Sigmoid colon (tissue), 7 donors: ENCODE measurements around the gene UBE2Q2. TPM values are rescaled to one million over a fixed set of nuclear protein-coding genes. Genes with fewer than 3 reads are reported as not detected.
"Not testable (repeated sequence)": the region's sequence is repeated elsewhere in the genome, so short reads cannot be mapped to it uniquely, and the experiment has no call there.

Experiments
- DNase-seq: peaks from one replicate; pipeline ENCODE4 v3.0.0-alpha.2; 2019
- H3K27ac ChIP-seq, 4 donors: fragments of 200-600 bp; sonication (generic); one replicate each; pipeline ENCODE4 v1.5.1; 2016 to 2019; ENCODE audit warnings: mild to moderate bottlenecking in 1 of 4
- H3K27me3 ChIP-seq, 3 donors: fragments of 200-600 bp; sonication (generic); one replicate each; pipeline ENCODE4 v1.5.1; 2019; ENCODE audit warnings: mild to moderate bottlenecking in 1 of 3
- H3K36me3 ChIP-seq, 4 donors: fragments of 200-600 bp; sonication (generic); one replicate each; pipeline ENCODE4 v1.5.1; 2016 to 2019
- H3K4me1 ChIP-seq, 4 donors: fragments of 200-600 bp; sonication (generic); one replicate each; pipeline ENCODE4 v1.5.1; 2017 to 2019
- H3K4me3 ChIP-seq, 4 donors: fragments of 200-600 bp; sonication (generic); one replicate each; pipeline ENCODE4 v1.5.1; 2017 to 2019; ENCODE audit warnings: mild to moderate bottlenecking in 2 of 4, moderate library complexity in 1 of 4
- H3K9me3 ChIP-seq, 4 donors: fragments of 200-600 bp in 3 of 4; sonication (generic) in 3 of 4; one replicate each; pipeline versions ENCODE4 v1.5.1 to v1.6.1; 2013 to 2019
- EP300 ChIP-seq, 4 donors: sonication (generic); formaldehyde crosslinking; IDR thresholded peaks; one replicate each; pipeline ENCODE4 v1.6.1; 2017; ENCODE audit warnings: antibody characterized with exemption in 4 of 4
- POLR2A ChIP-seq, 2 donors: fragments of 450-650 bp; IDR thresholded peaks; one replicate each; pipeline ENCODE4 v1.6.1; 2016; ENCODE audit warnings: antibody characterized with exemption in 2 of 2, mild to moderate bottlenecking in 2 of 2, moderate library complexity in 2 of 2
- POLR2AphosphoS5 ChIP-seq, 4 donors: sonication (generic); formaldehyde crosslinking; IDR thresholded peaks; one replicate each; pipeline ENCODE4 v1.6.1; 2017; ENCODE audit warnings: antibody characterized with exemption in 4 of 4
- WGBS, 2 donors: extraction: QIAGEN DNeasy Blood & Tissue Kit; methylation state at CpG; one replicate each; pipeline ENCODE4 v1.1.7; 2013; 5-methylcytosine and 5-hydroxymethylcytosine counted together
- intact Hi-C: fragments of 100-400 bp; cut with DNase I; formaldehyde crosslinking; loops from one replicate; pipeline ENCODE4 v1.15.1; 2023
- polyA plus RNA-seq, 3 donors: library from polyadenylated mRNA; stranded (reverse); fragments of 200-250 nt; gene quantifications; one replicate each; pipeline ENCODE4 v1.2.3, GENCODE V29; 2013
- total RNA-seq, 4 donors: library from RNA; depleted of rRNA; stranded (reverse); fragments of >200 nt; gene quantifications; one replicate each; pipeline ENCODE4 v1.1.0, GENCODE V29; 2016
- TF ChIP-seq, protein P1 (sequence below), 4 experiments: fragments of 450-650 bp in 3 of 4; fragments of 200-600 bp in 1 of 4; IDR thresholded peaks; one replicate each; pipeline ENCODE4 v1.5.1; 2016 to 2019; ENCODE audit warnings: antibody characterized with exemption in 4 of 4, mild to moderate bottlenecking in 3 of 4, moderate library complexity in 2 of 4
- donor health status: healthy with polysubstance abuse.
- donor health status: Bipolar disorder and iron deficiency.
- donor health status: healthy.

Gene UBE2Q2
- total and polyA plus RNA-seq, 7 donors: 16.9 to 101 (median 69.5) TPM

DNA sequence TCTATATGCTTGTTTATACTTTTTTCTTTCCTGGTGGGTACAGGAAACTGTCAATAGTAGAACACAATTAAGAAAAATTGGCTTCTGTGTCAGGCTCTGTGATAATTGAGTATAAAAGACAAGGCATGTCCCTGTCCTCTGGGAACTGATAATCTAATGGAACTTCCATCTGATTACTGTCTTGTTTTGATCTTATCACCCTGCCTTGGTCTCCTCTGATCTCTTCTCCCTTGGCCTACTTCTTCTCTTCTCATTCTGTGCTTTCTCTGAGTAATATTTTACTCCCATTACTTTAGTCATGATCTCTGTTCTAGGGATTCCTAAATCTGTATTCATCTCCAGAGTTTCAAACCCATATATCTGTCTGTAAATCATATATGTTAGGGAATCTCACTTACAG lies 14.6 kb downstream of the UBE2Q2 start:
- H3K36me3 ChIP-seq: peaks cover 0 to 29% (median 5%) of the 10 kb centered on the region in 4 donors
- H3K27me3 ChIP-seq: no peaks in the 10 kb centered on the region
- H3K4me1 ChIP-seq: peaks cover 0 to 15% (median 1%) of the 10 kb centered on the region in 4 donors
- intact Hi-C loops: no loop called here
- H3K4me3 ChIP-seq: no peak overlapping the region
- TF ChIP-seq POLR2AphosphoS5 (IDR thresholded peaks at IDR 0.05): no peak
- H3K27ac ChIP-seq: no peak overlapping the region
- H3K9me3 ChIP-seq: no peaks in the 10 kb centered on the region
- no peak for DNase-seq

- intact Hi-C loops: no loop called here
- no peak for DNase-seq
- WGBS, 2 donors: 92 to 93% methylated on average over 6 of the region's 6 CpGs
Measured at GRCh38 chr15:75861750-75862402, 18.6 kb downstream of the UBE2Q2 start.

GRCh38 chr15:75862796-75863195 lies 19.5 kb downstream of the UBE2Q2 start:
- Histone ChIP-seq H3K4me3 (no peak overlapping the region), H3K4me1 (peaks cover 0 to 11% (median 4%) of the 10 kb centered on the region in 4 donors), H3K27me3 (no peaks in the 10 kb centered on the region), H3K27ac (no peak overlapping the region), H3K9me3 (no peaks in the 10 kb centered on the region), H3K36me3 (peaks cover 0 to 26% (median 1%) of the 10 kb centered on the region in 4 donors)
- TF ChIP-seq POLR2AphosphoS5 (IDR thresholded peaks at IDR 0.05): no peak
- TF ChIP-seq EP300 (IDR thresholded peaks at IDR 0.05): no peak
- TF ChIP-seq, protein P1, sequence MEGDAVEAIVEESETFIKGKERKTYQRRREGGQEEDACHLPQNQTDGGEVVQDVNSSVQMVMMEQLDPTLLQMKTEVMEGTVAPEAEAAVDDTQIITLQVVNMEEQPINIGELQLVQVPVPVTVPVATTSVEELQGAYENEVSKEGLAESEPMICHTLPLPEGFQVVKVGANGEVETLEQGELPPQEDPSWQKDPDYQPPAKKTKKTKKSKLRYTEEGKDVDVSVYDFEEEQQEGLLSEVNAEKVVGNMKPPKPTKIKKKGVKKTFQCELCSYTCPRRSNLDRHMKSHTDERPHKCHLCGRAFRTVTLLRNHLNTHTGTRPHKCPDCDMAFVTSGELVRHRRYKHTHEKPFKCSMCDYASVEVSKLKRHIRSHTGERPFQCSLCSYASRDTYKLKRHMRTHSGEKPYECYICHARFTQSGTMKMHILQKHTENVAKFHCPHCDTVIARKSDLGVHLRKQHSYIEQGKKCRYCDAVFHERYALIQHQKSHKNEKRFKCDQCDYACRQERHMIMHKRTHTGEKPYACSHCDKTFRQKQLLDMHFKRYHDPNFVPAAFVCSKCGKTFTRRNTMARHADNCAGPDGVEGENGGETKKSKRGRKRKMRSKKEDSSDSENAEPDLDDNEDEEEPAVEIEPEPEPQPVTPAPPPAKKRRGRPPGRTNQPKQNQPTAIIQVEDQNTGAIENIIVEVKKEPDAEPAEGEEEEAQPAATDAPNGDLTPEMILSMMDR (IDR thresholded peaks at IDR 0.05): no peak
- no peak for TF ChIP-seq POLR2A (IDR thresholded peaks at IDR 0.05)
- no peak for DNase-seq
- WGBS, 2 donors: 95 to 96% methylated on average over 1 of the region's 1 CpG
- intact Hi-C loops: no loop called here

More at GRCh38 chr15:75861750-75862402, 18.6 kb downstream of the UBE2Q2 start:
- Histone ChIP-seq H3K9me3 (no peaks in the 10 kb centered on the region), H3K4me1 (peaks cover 0 to 11% (median 4%) of the 10 kb centered on the region in 4 donors), H3K36me3 (peaks cover 0 to 26% (median 1%) of the 10 kb centered on the region in 4 donors), H3K27ac (no peak overlapping the region), H3K27me3 (no peaks in the 10 kb centered on the region), H3K4me3 (no peak overlapping the region)
- no peak for TF ChIP-seq POLR2AphosphoS5 (IDR thresholded peaks at IDR 0.05)
- no peak for TF ChIP-seq POLR2A (IDR thresholded peaks at IDR 0.05)
- no peak for TF ChIP-seq EP300 (IDR thresholded peaks at IDR 0.05)
- TF ChIP-seq, protein P1 (IDR thresholded peaks at IDR 0.05): no peak

- no peak for DNase-seq
- peaks cover 0 to 11% (median 4%) of the 10 kb centered on the region in 4 donors for H3K4me1 ChIP-seq
- TF ChIP-seq, protein P1 (IDR thresholded peaks at IDR 0.05): no peak
- TF ChIP-seq POLR2AphosphoS5 (IDR thresholded peaks at IDR 0.05) (no peak), EP300 (IDR thresholded peaks at IDR 0.05) (no peak), POLR2A (IDR thresholded peaks at IDR 0.05) (no peak)
- H3K27ac ChIP-seq: no peak overlapping the region
- H3K4me3 ChIP-seq: no peak overlapping the region
- peaks cover 0 to 24% (median 1%) of the 10 kb centered on the region in 4 donors for H3K36me3 ChIP-seq
- no peaks in the 10 kb centered on the region for H3K9me3 ChIP-seq
- H3K27me3 ChIP-seq: no peaks in the 10 kb centered on the region
- intact Hi-C loops: no loop called here
- 79% methylated on average over 5 of the region's 5 CpGs for WGBS, 2 donors
Measured at GRCh38 chr15:75864213-75865059, 21.2 kb downstream of the UBE2Q2 start.

DNA sequence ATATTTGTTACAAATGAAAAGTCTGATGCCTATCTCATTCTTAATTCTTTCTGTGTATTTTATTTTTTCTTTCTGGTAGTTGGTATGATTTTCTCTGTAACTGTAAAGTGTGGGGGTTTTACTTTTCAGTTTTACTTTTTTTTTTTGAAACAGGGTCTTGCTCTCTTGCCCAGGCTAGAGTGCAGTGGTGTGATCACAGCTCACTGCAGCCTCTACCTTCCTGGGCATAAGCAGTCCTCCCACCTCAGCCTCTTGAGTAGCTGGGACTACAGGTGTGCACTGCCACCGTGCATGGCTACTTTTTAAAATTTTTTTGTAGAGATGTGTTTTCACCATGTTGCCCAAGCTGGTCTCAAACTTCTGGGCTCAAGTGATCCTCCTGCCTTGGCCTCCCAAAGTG lies 22.8 kb downstream of the UBE2Q2 start:
- Histone ChIP-seq H3K4me1 (peaks cover 0 to 11% (median 4%) of the 10 kb centered on the region in 4 donors), H3K36me3 (peaks cover 0 to 31% (median 1%) of the 10 kb centered on the region in 4 donors)
- 87 to 94% methylated on average over 1 of the region's 1 CpG for WGBS, 2 donors
- H3K9me3 ChIP-seq, intact Hi-C loops, DNase-seq, H3K27me3 ChIP-seq, H3K4me3 ChIP-seq, H3K27ac ChIP-seq: not testable (repeated sequence)
